ENCODE results near the gene SSTR4. TPM values are rescaled to one million over a fixed set of nuclear protein-coding genes. Genes with fewer than 3 reads are reported as not detected.
"Not testable (repeated sequence)": the region's sequence is repeated elsewhere in the genome, so short reads cannot be mapped to it uniquely, and the experiment has no call there.

Gene SSTR4
- total RNA-seq, 1 experiment from 2014 or later = not detected

GRCh38 chr20:23018432-23018831, 16.7 kb upstream of the SSTR4 start:
- DNase-seq (ENCODE audit: low spot score) = no peak

GRCh38 chr20:23018941-23019340, 16.2 kb upstream of the SSTR4 start:
- DNase-seq (ENCODE audit: low spot score) = no peak

GRCh38 chr20:23019403-23019802, 15.7 kb upstream of the SSTR4 start:
- no peak for DNase-seq (ENCODE audit: low spot score)

- no peak for DNase-seq (ENCODE audit: low spot score)
Observed at GRCh38 chr20:23020230-23021018, 14.7 kb upstream of the SSTR4 start.

- DNase-seq (ENCODE audit: low spot score) = no peak
Observed at GRCh38 chr20:23021541-23021940, 13.6 kb upstream of the SSTR4 start.

GRCh38 chr20:23021951-23022350, 13.2 kb upstream of the SSTR4 start:
- no peak for DNase-seq (ENCODE audit: low spot score)

GRCh38 chr20:23022849-23023248, 12.3 kb upstream of the SSTR4 start:
- no peak for DNase-seq (ENCODE audit: low spot score)

GRCh38 chr20:23023621-23024177, 11.4 kb upstream of the SSTR4 start:
- DNase-seq (ENCODE audit: low spot score) = no peak

- DNase-seq (ENCODE audit: low spot score) = no peak
Observed at GRCh38 chr20:23024701-23025100, 10.4 kb upstream of the SSTR4 start.

- DNase-seq (ENCODE audit: low spot score) = not testable (repeated sequence)
Observed at GRCh38 chr20:23025503-23025902, 9.6 kb upstream of the SSTR4 start.

GRCh38 chr20:23027721-23028120, 7.4 kb upstream of the SSTR4 start:
- no peak for DNase-seq (ENCODE audit: low spot score)

GRCh38 chr20:23028392-23028791, 6.7 kb upstream of the SSTR4 start:
- no peak for DNase-seq (ENCODE audit: low spot score)

- no peak for DNase-seq (ENCODE audit: low spot score)
Observed at GRCh38 chr20:23029324-23029723, 5.8 kb upstream of the SSTR4 start.

- DNase-seq (ENCODE audit: low spot score) = no peak
Observed at GRCh38 chr20:23031346-23031745, 3.8 kb upstream of the SSTR4 start.

- no peak for DNase-seq (ENCODE audit: low spot score)
Observed at GRCh38 chr20:23032056-23032749, 2.9 kb upstream of the SSTR4 start.

GRCh38 chr20:23032750-23033078, 2.4 kb upstream of the SSTR4 start:
- no peak for DNase-seq (ENCODE audit: low spot score)

GRCh38 chr20:23033918-23034317, 1.2 kb upstream of the SSTR4 start:
- DNase-seq (ENCODE audit: low spot score) = no peak

- DNase-seq (ENCODE audit: low spot score) = no peak
Observed at GRCh38 chr20:23035731-23036130, 619 bp downstream of the SSTR4 start.

- no peak for DNase-seq (ENCODE audit: low spot score)
Observed at GRCh38 chr20:23036371-23036770, 1.3 kb downstream of the SSTR4 start.

- DNase-seq (ENCODE audit: low spot score) = no peak
Observed at GRCh38 chr20:23037017-23037481, 1.9 kb downstream of the SSTR4 start.

- no peak for DNase-seq (ENCODE audit: low spot score)
Observed at GRCh38 chr20:23039136-23039875, 4.2 kb downstream of the SSTR4 start.

- no peak for DNase-seq (ENCODE audit: low spot score)
Observed at GRCh38 chr20:23039885-23040508, 4.9 kb downstream of the SSTR4 start.

Data from HT-29 (cell line).